Fibroblast of lung (primary cell): ENCODE data around the gene RNF123. TPM values are rescaled to one million over a fixed set of nuclear protein-coding genes. Genes with fewer than 3 reads are reported as not detected.

Experiments
- DNase-seq, 2 donors: peaks; one replicate each; pipeline versions ENCODE4 v3.0.0 to v3.0.0-alpha.2; 2010; ENCODE audit warnings: low read depth in 2 of 2
- H2AFZ ChIP-seq: 2 replicates; pipeline ENCODE4 v1.5.1; 2012; ENCODE audit warnings: low read length, control low read depth, inconsistent platforms
- H3K27ac ChIP-seq: 2 replicates; pipeline ENCODE4 v1.5.1; 2011; ENCODE audit warnings: low read length, control low read depth; ENCODE audit not compliant: insufficient read depth
- H3K27me3 ChIP-seq: 2 replicates; pipeline ENCODE4 v1.5.1; 2011; ENCODE audit warnings: mild to moderate bottlenecking, low read length; ENCODE audit not compliant: control insufficient read depth, insufficient read depth
- H3K36me3 ChIP-seq: 2 replicates; pipeline ENCODE4 v1.5.1; 2011; ENCODE audit warnings: low read length; ENCODE audit not compliant: control insufficient read depth, insufficient read depth
- H3K4me1 ChIP-seq: 2 replicates; pipeline ENCODE4 v1.5.1; 2011; ENCODE audit warnings: low read length; ENCODE audit not compliant: control insufficient read depth, insufficient read depth; ENCODE audit errors: extremely low read depth
- H3K4me2 ChIP-seq: 2 replicates; pipeline ENCODE4 v1.5.1; 2011; ENCODE audit warnings: low read length, control low read depth; ENCODE audit not compliant: insufficient read depth; ENCODE audit errors: extremely low read depth
- H3K4me3 ChIP-seq, 4 experiments: fragments of 200-600 bp in 1 of 4; sonication (generic) in 1 of 4; replicated peaks in 1 of 4; 2 replicates each; pipeline ENCODE4 v1.5.1; 2011 to 2016; ENCODE audit warnings: low read length in 4 of 4, low read depth in 3 of 4, mild to moderate bottlenecking in 3 of 4, control low read depth in 2 of 4, inconsistent platforms in 1 of 4, mixed read lengths in 1 of 4; ENCODE audit not compliant: insufficient read depth in 1 of 4; ENCODE audit errors: control extremely low read depth in 1 of 4
- H3K79me2 ChIP-seq: 2 replicates; pipeline ENCODE4 v1.5.1; 2012; ENCODE audit warnings: mild to moderate bottlenecking, low read length, inconsistent platforms; ENCODE audit not compliant: control insufficient read depth, insufficient read depth
- H3K9ac ChIP-seq: 2 replicates; pipeline ENCODE4 v1.5.1; 2011; ENCODE audit warnings: mild to moderate bottlenecking, low read length, control low read depth; ENCODE audit not compliant: insufficient read depth
- H3K9me3 ChIP-seq: 2 replicates; pipeline ENCODE4 v1.5.1; 2012; ENCODE audit warnings: low read depth, low read length; ENCODE audit not compliant: control insufficient read depth, insufficient read depth
- H4K20me1 ChIP-seq: 2 replicates; pipeline ENCODE4 v1.5.1; 2011; ENCODE audit warnings: low read length; ENCODE audit not compliant: control insufficient read depth, insufficient read depth; ENCODE audit errors: extremely low read depth
- CTCF ChIP-seq, 2 donors: IDR thresholded peaks in 1 of 2; conservative IDR thresholded peaks in 1 of 2; 1 replicate in 1 of 2; 2 replicates in 1 of 2; pipeline ENCODE4 v1.5.1; 2011 to 2012; ENCODE audit warnings: low read length in 2 of 2, control low read depth in 1 of 2, inconsistent platforms in 1 of 2, low read depth in 1 of 2, mild to moderate bottlenecking in 1 of 2
- EZH2 ChIP-seq: IDR thresholded peaks from 2 replicates; pipeline ENCODE4 v1.5.1; 2012; ENCODE audit warnings: low read length, control low read depth, mild to moderate bottlenecking; ENCODE audit errors: missing control alignments
- polyA plus RNA-seq, 2 donors: library from polyadenylated mRNA; depleted of rRNA in 1 of 2; stranded (reverse) in 1 of 2; unstranded in 1 of 2; fragments of >200 nt; gene quantifications; 2 replicates each; pipeline ENCODE4 v1.2.1, GENCODE V29; 2011 to 2012; ENCODE audit warnings: missing spikeins in 1 of 2
- total RNA-seq: library from RNA; depleted of rRNA; stranded (reverse); fragments of >200 nt; gene quantifications from 2 replicates; pipeline ENCODE4 v1.2.1, GENCODE V29; 2014

The RNF123 gene
- total and polyA plus RNA-seq, 2 donors (not counting 1 experiment from before 2014, with no cell fraction given): 16.5 to 27.1 TPM

GRCh38 chr3:49716169-49716568 lies 26.8 kb downstream of the RNF123 start:
- H3K27ac ChIP-seq: no peak overlapping the region
- no peaks in the 10 kb centered on the region for H3K9me3 ChIP-seq
- TF ChIP-seq EZH2: no peak
- no peak for TF ChIP-seq CTCF (conservative IDR thresholded peaks at IDR 0.05 in 1 of 2, IDR thresholded peaks at IDR 0.05 in 1 of 2; ENCODE audit: low read depth in 1 of 2, low read length in 2 of 2)
- no peak overlapping the region for H3K4me3 ChIP-seq
- no peak overlapping the region for H3K9ac ChIP-seq
- no peak overlapping the region for H2AFZ ChIP-seq
- H3K36me3 ChIP-seq: peaks cover 14% of the 10 kb centered on the region
- no peaks in the 10 kb centered on the region for H3K27me3 ChIP-seq
- peaks cover 5% of the 10 kb centered on the region for H3K4me1 ChIP-seq
- H4K20me1 ChIP-seq: no peaks in the 10 kb centered on the region
- H3K4me2 ChIP-seq: no peak overlapping the region
- no peak for DNase-seq
- H3K79me2 ChIP-seq: no peaks in the 10 kb centered on the region

- no peak for DNase-seq
- no peak overlapping the region for H3K4me3 ChIP-seq
Observed at GRCh38 chr3:49716691-49717210, 27.4 kb downstream of the RNF123 start.

GRCh38 chr3:49717211-49717958 lies 28.0 kb downstream of the RNF123 start:
- no peak overlapping the region for H3K4me2 ChIP-seq
- peaks cover 5% of the 10 kb centered on the region for H3K4me1 ChIP-seq
- no peak overlapping the region for H2AFZ ChIP-seq
- no peaks in the 10 kb centered on the region for H4K20me1 ChIP-seq
- no peak overlapping the region for H3K27ac ChIP-seq
- H3K4me3 ChIP-seq: no peak overlapping the region
- no peaks in the 10 kb centered on the region for H3K9me3 ChIP-seq
- DNase-seq: no peak
- peaks cover 25% of the 10 kb centered on the region for H3K36me3 ChIP-seq
- H3K79me2 ChIP-seq: peaks cover 3% of the 10 kb centered on the region
- H3K9ac ChIP-seq: no peak overlapping the region
- H3K27me3 ChIP-seq: no peaks in the 10 kb centered on the region
- no peak for TF ChIP-seq EZH2
- TF ChIP-seq CTCF (conservative IDR thresholded peaks at IDR 0.05 in 1 of 2, IDR thresholded peaks at IDR 0.05 in 1 of 2; ENCODE audit: low read depth in 1 of 2, low read length in 2 of 2): no peak

More at GRCh38 chr3:49716691-49717210, 27.4 kb downstream of the RNF123 start:
- H3K9ac ChIP-seq: no peak overlapping the region
- no peaks in the 10 kb centered on the region for H3K27me3 ChIP-seq
- H3K36me3 ChIP-seq: peaks cover 19% of the 10 kb centered on the region
- no peak overlapping the region for H2AFZ ChIP-seq
- H4K20me1 ChIP-seq: no peaks in the 10 kb centered on the region
- H3K79me2 ChIP-seq: no peaks in the 10 kb centered on the region
- TF ChIP-seq EZH2: no peak
- no peaks in the 10 kb centered on the region for H3K9me3 ChIP-seq
- H3K27ac ChIP-seq: no peak overlapping the region
- H3K4me2 ChIP-seq: no peak overlapping the region
- H3K4me1 ChIP-seq: peaks cover 5% of the 10 kb centered on the region
